HK-2 (cell line): ENCODE measurements around the gene MFAP5.
"Not testable (repeated sequence)": the region's sequence is repeated elsewhere in the genome, so short reads cannot be mapped to it uniquely, and the experiment has no call there.

Experiments
- DNase-seq: peaks from one replicate; pipeline ENCODE4 v3.0.0-alpha.2; 2018; ENCODE audit not compliant: unreplicated experiment

The MFAP5 gene

GRCh38 chr12:8629486-8630033 is 33.1 kb downstream of the MFAP5 start:
- peak; percentile 46 for DNase-seq

DNA sequence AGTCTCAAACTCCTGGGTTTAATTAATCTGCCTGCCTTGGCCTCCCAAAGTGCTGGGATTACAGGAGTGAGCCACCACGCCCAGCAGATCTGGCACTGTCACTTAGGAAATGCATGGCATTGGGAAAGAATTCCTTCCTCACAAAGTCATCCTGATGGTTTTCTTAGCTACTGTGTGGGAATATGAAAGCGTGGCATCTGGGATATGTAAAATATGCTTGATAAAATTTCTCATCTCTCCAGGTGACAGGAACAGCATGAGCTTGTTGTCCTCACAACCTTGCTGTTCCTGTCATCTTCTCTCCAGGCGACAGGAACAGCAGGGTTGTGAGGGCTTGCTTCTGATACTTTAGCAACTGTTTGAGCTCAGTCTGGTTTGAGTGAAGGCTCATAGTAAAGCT is 33.9 kb downstream of the MFAP5 start:
- no peak for DNase-seq

DNA sequence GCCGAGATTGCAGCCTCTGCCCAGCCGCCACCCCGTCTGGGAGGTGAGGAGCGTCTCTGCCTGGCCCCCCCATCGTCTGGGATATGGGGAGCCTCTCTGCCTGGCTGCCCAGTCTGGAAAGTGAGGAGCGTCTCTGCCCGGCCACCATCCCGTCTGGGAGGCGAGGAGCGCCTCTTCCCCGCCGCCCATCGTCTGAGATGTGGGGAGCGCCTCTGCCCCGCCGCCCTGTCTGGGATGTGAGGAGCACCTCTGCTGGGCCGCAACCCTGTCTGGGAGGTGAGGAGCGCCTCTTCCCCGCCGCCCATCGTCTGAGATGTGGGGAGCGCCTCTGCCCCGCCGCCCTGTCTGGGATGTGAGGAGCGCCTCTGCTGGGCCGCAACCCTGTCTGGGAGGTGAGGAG is 37.9 kb downstream of the MFAP5 start:
- not testable (repeated sequence) for DNase-seq

DNA sequence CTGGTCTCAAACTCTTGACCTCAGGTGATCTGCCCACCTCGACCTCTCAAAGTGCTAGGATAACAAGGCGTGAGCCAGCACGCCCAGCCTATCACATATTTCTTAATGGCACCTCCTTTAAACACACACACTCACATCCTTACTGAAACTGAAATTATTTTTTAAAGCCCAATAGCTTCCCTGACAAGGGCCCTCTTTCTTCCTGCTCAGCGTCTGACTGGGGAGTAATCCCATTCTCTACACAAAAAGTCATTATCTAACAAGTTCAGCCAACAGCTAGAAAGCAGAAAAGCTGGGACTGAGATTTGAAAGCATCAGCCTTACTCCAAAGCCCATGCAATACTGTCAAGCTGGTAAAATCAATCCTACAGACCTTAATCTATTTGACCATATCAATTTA is 40.0 kb downstream of the MFAP5 start:
- no peak for DNase-seq

- no peak for DNase-seq
Observed at GRCh38 chr12:8615206-8615605, 47.4 kb downstream of the MFAP5 start.

GRCh38 chr12:8613881-8614280 is 48.7 kb downstream of the MFAP5 start:
- DNase-seq: not testable (repeated sequence)

GRCh38 chr12:8612629-8613028 is 50.0 kb downstream of the MFAP5 start, which contains the start of gene AICDA:
AICDA (minus strand) TSS chr12:8612859; CDS start chr12:8612767, 92 bp downstream.
- DNase-seq: no peak

GRCh38 chr12:8609061-8609570 is 53.5 kb downstream of the MFAP5 start:
- peak; percentile 22 for DNase-seq

GRCh38 chr12:8606890-8607289 is 55.7 kb downstream of the MFAP5 start:
- no peak for DNase-seq

DNA sequence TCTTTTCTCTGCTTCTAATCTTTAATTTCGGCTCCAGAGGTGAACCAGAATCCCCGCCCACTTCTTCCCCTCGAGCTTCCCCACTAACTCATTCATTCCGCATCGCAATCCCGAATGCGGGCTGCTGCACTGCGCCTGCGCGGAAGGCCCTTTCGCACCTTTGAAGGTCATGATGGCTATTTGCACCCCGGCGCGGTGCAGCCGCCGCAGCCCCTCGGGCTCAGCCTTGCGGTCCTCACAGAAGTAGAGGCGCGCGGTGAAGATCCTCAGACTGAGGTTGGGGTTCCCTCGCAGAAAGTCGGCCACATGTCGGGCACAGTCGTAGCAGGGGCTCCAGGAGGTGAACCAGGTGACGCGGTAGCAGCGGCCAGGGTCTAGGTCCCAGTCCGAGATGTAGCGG is 57.6 kb downstream of the MFAP5 start:
- DNase-seq: no peak

DNA sequence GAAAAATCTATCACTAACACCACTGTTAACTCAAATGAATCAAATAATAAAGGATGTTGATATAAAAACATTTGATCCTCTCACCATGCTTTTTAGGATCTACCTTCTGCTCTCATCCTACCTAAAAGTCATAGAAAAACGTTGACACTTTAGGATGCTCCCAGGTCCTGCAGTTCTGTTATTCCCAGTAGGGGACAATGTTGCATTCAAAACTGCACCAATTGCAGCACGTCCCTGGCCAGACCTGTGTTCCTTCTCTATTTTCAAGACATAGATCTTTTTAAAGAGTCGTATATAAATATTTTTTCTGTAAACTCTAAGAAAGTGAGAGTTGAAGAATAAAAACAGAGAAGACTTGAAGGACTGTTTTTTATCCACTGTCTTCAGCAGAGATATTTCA is 58.8 kb downstream of the MFAP5 start:
- no peak for DNase-seq

- DNase-seq: no peak
Observed at GRCh38 chr12:8603286-8603685, 59.3 kb downstream of the MFAP5 start.

DNA sequence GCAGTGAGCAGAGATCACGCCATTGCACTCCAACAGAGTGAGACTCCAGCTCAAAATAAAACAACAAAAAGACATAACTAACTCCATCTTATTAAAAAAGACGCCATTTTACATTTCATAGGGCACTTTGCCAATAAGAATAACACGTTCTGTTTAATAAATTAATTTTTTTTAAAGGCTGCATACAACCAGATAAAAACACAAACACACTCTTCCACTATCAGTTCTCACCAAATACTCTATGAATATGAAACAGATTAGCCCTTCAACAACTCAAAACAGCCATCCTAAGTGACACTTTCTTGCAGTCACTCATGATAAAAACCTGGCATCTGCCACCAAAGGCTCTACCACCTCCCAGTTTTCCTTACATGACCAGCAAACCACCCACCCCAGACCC is 66.1 kb downstream of the MFAP5 start:
- DNase-seq: no peak
